ENCODE measurements around the gene TLR3.
A peak's percentile ranks its signal among the peaks of the same experiment; 100 is the strongest.

DNA sequence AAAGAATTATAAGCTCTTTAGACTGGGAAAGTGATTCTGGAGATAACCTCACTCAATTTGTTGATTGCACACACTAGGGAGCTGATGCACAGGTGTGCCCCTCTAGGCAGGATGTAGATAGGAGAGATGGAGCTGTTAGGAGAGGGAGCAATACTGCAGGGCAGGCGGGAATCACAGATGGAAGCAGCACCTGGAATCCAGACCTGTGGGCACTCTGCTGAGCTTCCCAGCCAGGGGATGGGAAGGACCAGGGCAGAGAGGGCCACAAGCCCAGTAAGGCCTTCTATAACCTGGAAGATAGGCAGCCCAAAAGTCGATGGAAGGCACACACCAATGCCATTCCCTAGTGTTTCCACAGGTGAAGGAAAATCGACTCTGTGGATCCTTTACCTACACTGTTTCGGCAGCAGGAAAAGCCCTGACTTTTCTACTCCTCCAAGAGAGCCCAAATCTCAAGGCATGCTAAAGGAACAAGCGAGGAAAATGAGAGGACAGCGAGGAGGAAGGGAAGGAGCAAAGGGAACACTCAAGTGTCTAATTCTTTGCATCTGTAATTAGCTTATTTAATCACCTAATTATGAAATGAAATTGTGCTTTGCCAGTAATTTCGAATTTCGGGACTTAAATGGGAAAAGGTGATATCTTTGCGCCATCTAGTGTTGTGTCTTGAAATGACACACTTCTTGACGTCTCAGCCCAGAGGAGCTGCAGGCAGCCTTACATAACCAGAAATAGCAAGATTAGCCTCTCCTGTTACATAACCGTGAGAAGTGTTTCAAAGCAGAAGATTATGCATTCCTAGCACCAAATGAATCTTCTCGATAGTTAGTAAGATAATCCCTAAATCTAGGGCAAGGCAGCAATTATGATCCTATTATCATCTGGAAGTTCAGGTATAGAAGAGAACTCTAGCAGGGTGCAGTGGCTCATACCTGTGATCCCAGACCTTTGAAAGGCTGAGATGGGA lies 31.0 kb upstream of the TLR3 start:
- TF ChIP-seq, protein P1, sequence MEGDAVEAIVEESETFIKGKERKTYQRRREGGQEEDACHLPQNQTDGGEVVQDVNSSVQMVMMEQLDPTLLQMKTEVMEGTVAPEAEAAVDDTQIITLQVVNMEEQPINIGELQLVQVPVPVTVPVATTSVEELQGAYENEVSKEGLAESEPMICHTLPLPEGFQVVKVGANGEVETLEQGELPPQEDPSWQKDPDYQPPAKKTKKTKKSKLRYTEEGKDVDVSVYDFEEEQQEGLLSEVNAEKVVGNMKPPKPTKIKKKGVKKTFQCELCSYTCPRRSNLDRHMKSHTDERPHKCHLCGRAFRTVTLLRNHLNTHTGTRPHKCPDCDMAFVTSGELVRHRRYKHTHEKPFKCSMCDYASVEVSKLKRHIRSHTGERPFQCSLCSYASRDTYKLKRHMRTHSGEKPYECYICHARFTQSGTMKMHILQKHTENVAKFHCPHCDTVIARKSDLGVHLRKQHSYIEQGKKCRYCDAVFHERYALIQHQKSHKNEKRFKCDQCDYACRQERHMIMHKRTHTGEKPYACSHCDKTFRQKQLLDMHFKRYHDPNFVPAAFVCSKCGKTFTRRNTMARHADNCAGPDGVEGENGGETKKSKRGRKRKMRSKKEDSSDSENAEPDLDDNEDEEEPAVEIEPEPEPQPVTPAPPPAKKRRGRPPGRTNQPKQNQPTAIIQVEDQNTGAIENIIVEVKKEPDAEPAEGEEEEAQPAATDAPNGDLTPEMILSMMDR (IDR thresholded peaks at IDR 0.05; ENCODE audit: low read depth, low read length): peak; percentile 45
- no peak for TF ChIP-seq POLR2A (IDR thresholded peaks at IDR 0.05; ENCODE audit: extremely low read depth, insufficient read length)
- no peak for TF ChIP-seq MYC (IDR thresholded peaks at IDR 0.05; ENCODE audit: low read depth, low read length)

All from NB4 (cell line).